Measurements from ENCODE around the gene JUNB.

DNA sequence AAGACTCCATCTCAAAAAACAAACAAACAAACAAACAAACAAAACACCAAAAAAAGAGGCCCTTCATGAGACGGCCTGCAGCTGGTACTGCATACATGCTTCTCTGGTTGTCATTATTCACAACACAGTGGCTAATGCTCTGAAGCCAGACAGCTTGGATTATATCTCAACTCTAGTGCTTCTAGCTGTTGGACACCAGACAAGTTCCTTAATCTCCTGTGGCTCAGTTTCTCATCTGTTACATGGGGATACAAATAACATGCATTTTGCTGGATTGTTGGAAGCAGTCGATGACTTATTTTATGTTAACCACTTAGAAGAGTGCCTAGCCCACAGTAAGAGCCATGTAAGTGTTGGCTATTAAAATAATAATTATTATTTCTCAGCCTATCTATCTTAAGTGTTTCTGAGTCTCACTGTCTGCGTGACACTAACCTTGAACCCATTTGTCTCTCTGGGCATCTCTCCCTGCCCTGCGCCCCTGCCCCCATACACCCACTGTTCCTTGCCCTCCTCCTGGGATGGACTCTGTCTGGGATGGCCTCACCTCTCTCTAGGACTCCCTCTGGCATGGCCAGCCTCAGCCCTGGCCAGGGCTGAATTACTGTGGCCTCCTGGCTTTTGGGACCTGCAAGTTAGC, 3.1 kb upstream of the JUNB start:
- TF ChIP-seq, protein P1, sequence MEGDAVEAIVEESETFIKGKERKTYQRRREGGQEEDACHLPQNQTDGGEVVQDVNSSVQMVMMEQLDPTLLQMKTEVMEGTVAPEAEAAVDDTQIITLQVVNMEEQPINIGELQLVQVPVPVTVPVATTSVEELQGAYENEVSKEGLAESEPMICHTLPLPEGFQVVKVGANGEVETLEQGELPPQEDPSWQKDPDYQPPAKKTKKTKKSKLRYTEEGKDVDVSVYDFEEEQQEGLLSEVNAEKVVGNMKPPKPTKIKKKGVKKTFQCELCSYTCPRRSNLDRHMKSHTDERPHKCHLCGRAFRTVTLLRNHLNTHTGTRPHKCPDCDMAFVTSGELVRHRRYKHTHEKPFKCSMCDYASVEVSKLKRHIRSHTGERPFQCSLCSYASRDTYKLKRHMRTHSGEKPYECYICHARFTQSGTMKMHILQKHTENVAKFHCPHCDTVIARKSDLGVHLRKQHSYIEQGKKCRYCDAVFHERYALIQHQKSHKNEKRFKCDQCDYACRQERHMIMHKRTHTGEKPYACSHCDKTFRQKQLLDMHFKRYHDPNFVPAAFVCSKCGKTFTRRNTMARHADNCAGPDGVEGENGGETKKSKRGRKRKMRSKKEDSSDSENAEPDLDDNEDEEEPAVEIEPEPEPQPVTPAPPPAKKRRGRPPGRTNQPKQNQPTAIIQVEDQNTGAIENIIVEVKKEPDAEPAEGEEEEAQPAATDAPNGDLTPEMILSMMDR (IDR thresholded peaks at IDR 0.05), result no peak
- TF ChIP-seq CEBPB (IDR thresholded peaks at IDR 0.05), result no peak
- TF ChIP-seq, protein P2, sequence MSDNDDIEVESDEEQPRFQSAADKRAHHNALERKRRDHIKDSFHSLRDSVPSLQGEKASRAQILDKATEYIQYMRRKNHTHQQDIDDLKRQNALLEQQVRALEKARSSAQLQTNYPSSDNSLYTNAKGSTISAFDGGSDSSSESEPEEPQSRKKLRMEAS (IDR thresholded peaks at IDR 0.05), result no peak
- TF ChIP-seq MYC (IDR thresholded peaks at IDR 0.05; ENCODE audit: borderline replicate concordance, low read length), result no peak
- TF ChIP-seq SMC3 (IDR thresholded peaks at IDR 0.05), result no peak
- TF ChIP-seq, protein P3, sequence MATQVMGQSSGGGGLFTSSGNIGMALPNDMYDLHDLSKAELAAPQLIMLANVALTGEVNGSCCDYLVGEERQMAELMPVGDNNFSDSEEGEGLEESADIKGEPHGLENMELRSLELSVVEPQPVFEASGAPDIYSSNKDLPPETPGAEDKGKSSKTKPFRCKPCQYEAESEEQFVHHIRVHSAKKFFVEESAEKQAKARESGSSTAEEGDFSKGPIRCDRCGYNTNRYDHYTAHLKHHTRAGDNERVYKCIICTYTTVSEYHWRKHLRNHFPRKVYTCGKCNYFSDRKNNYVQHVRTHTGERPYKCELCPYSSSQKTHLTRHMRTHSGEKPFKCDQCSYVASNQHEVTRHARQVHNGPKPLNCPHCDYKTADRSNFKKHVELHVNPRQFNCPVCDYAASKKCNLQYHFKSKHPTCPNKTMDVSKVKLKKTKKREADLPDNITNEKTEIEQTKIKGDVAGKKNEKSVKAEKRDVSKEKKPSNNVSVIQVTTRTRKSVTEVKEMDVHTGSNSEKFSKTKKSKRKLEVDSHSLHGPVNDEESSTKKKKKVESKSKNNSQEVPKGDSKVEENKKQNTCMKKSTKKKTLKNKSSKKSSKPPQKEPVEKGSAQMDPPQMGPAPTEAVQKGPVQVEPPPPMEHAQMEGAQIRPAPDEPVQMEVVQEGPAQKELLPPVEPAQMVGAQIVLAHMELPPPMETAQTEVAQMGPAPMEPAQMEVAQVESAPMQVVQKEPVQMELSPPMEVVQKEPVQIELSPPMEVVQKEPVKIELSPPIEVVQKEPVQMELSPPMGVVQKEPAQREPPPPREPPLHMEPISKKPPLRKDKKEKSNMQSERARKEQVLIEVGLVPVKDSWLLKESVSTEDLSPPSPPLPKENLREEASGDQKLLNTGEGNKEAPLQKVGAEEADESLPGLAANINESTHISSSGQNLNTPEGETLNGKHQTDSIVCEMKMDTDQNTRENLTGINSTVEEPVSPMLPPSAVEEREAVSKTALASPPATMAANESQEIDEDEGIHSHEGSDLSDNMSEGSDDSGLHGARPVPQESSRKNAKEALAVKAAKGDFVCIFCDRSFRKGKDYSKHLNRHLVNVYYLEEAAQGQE (IDR thresholded peaks at IDR 0.05), result no peak
- no peak for TF ChIP-seq RARB (CRISPR knock-in tag; IDR thresholded peaks at IDR 0.05)
- TF ChIP-seq CBX8 (IDR thresholded peaks at IDR 0.05), result no peak
- TF ChIP-seq POLR2A (IDR thresholded peaks at IDR 0.05; ENCODE audit: low read length), result no peak
- no peak for TF ChIP-seq ESRRA (IDR thresholded peaks at IDR 0.05; ENCODE audit: borderline replicate concordance, low read length)

All from A549 (cell line).